K562 (cell line): ENCODE data around the gene SDE2.

Source experiments
- ELK3 ChIP-seq: fragments of 450-650 bp; formaldehyde crosslinking; IDR thresholded peaks from 2 replicates; pipeline ENCODE4 v1.4.0; 2020; ENCODE audit warnings: mild to moderate bottlenecking
- EP300 ChIP-seq: IDR thresholded peaks from 2 replicates; pipeline ENCODE4 v1.6.1; 2012; ENCODE audit warnings: low read length, improper control_type of control experiment
- FOXA1 ChIP-seq: fragments of 450-650 bp; IDR thresholded peaks from 2 replicates; pipeline ENCODE4 v1.6.1; 2016; ENCODE audit warnings: mild to moderate bottlenecking, borderline replicate concordance
- HIVEP1 ChIP-seq: fragments of 250-450 bp; sonication (Bioruptor Pico); IDR thresholded peaks from 2 replicates; pipeline ENCODE4 v1.4.0; 2020; ENCODE audit warnings: mild to moderate bottlenecking
- MAFF ChIP-seq: IDR thresholded peaks from 2 replicates; pipeline ENCODE4 v1.6.1; 2012; ENCODE audit warnings: low read length, improper control_type of control experiment
- MYBL2 ChIP-seq, 2 experiments: fragments of 450-650 bp in 1 of 2; sonication (generic) in 1 of 2; formaldehyde crosslinking in 1 of 2; IDR thresholded peaks; 2 replicates each; pipeline versions ENCODE4 v1.6.1 to v1.8.1; 2017 to 2022; ENCODE audit warnings: borderline replicate concordance in 1 of 2, inconsistent platforms in 1 of 2, low read depth in 1 of 2, mild to moderate bottlenecking in 1 of 2, missing genetic modification reagents in 1 of 2, moderate library complexity in 1 of 2
- POLR2AphosphoS5 ChIP-seq: IDR thresholded peaks from 2 replicates; pipeline ENCODE4 v1.6.1; 2011; ENCODE audit warnings: mild to moderate bottlenecking, low read depth, low read length, moderate library complexity; ENCODE audit not compliant: control insufficient read depth, insufficient read depth
- U2AF1 ChIP-seq: fragments of 200-400 bp; formaldehyde crosslinking; optimal IDR thresholded peaks from 2 replicates; pipeline ENCODE3; 2017; ENCODE audit warnings: mild to moderate bottlenecking, low read depth, low read length, moderate library complexity
- ZBTB33 ChIP-seq: sonication (generic); formaldehyde crosslinking; IDR thresholded peaks from 2 replicates; pipeline ENCODE4 v1.8.1; 2023; ENCODE audit warnings: mild to moderate bottlenecking, missing genetic modification reagents
- ZBTB34 ChIP-seq: fragments of 250-450 bp; sonication (Bioruptor Pico); IDR thresholded peaks from 2 replicates; pipeline ENCODE4 v1.8.0; 2021; ENCODE audit warnings: mild to moderate bottlenecking, moderate library complexity

- no peak for TF ChIP-seq HIVEP1 (CRISPR knock-in tag)
- TF ChIP-seq ELK3 (CRISPR knock-in tag) = no peak
- no peak for TF ChIP-seq MAFF
- no peak for TF ChIP-seq POLR2AphosphoS5
- TF ChIP-seq MYBL2 (IDR thresholded peaks at IDR 0.05; ENCODE audit: low read depth) = no peak
- no peak for TF ChIP-seq MYBL2 (CRISPR knock-in tag; IDR thresholded peaks at IDR 0.05; ENCODE audit: borderline replicate concordance)
- no peak for TF ChIP-seq U2AF1
- TF ChIP-seq EP300 = no peak
- no peak for TF ChIP-seq ZBTB34 (CRISPR knock-in tag)
- no peak for TF ChIP-seq ZBTB33 (CRISPR knock-in tag)
- TF ChIP-seq FOXA1 = no peak
These were observed 44.4 kb downstream of the SDE2 start for GRCh38 chr1:225954753-225955152.
